HG02885 (cell line): Measurements from ENCODE around the gene TMEM82.

Experiments
- ATAC-seq: cut with Tn5 transposase; IDR thresholded peaks from one replicate; pipeline ENCODE4 v1.9.1; 2021; ENCODE audit warnings: mild to moderate bottlenecking; ENCODE audit not compliant: unreplicated experiment, poor library complexity

The TMEM82 gene

DNA sequence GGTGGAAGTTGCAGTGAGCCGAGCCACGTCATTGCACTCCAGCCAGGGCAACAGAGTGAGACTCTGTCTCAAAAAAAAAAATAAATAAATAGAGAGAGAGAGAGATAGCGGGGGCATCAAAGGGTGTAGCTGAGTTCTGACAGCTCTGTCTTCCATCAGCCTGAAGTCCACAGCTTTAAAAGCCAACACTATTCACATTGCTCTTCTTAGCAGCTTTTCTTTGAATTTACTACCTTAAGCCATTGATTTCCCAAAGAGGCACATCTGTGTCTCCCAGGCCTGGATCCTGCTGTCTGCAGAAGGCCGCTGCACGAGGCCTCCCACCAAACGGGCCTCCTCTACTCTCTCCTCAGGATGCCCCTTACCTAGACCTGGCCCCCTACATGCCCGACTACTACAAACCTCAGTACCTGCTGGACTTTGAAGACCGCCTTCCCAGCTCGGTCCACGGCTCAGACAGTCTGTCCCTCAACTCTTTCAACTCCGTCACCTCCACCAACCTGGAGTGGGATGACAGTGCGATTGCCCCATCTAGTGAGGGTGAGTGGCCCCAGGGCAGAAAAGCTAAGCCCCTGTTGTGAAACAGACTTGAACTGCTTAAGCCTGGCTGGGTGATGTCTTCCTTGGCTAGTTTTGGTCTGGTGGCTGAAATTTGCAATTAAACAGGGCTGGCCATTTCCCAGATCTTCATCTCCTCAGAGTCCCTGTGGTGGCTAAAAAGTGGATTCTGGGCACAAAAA, 22.7 kb upstream of the TMEM82 start:
- ATAC-seq = no peak

GRCh38 chr1:15720861-15721260, 21.4 kb upstream of the TMEM82 start:
- ATAC-seq = no peak

DNA sequence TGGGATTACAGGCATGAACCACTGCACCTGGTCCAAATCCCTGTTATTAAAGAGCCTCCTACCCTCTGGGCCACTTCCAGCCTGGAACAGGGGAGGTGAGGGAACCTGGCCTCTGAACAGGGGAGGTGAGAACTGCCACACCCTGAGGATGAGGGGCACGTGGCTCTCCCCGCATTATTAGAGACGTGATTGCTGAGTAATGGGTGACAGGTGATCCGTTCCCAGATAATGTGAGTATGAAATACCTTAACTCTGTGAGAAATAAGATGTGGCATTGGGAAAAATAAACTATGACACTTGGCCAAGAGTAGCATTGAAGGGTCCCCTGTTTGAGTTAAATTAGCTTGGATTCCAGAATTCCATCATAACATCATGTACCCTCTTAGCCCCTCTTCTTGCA, 19.9 kb upstream of the TMEM82 start:
- no peak for ATAC-seq

DNA sequence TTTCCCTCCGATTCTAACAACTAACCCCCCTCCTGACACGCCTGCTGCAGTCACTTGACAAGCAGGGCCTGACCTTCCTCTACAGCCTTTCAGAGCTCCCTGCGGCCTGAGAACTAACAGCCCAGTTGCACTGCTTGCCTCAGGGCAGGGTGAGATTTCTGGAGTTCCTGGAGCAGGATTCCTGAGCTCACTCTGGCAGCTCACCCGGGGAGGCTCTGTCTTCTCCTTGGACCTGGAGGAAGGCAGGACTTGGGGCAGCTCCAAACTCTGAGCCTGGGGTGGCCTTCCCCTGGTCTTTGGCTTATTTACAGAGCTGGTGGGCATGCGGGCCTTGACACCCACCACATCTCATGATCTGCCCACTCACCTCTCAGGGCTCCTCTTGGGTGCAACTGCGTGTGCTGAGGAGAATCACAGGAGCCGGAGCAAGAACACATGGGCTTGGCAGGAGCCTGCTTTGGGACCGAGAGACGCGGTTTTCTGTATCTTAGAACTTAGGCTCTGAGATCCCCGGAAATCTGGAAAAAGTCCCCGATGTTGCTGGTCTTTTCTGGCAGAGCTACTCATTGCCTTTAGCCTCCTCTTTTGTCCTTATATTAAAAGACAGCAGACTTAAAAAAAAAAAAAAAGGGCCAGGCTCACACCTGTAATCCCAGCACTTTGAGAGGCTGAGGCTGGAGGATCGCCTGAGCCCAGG, 19.3 kb upstream of the TMEM82 start:
- ATAC-seq = no peak

- no peak for ATAC-seq
Observed at GRCh38 chr1:15723631-15724246, 18.6 kb upstream of the TMEM82 start.

DNA sequence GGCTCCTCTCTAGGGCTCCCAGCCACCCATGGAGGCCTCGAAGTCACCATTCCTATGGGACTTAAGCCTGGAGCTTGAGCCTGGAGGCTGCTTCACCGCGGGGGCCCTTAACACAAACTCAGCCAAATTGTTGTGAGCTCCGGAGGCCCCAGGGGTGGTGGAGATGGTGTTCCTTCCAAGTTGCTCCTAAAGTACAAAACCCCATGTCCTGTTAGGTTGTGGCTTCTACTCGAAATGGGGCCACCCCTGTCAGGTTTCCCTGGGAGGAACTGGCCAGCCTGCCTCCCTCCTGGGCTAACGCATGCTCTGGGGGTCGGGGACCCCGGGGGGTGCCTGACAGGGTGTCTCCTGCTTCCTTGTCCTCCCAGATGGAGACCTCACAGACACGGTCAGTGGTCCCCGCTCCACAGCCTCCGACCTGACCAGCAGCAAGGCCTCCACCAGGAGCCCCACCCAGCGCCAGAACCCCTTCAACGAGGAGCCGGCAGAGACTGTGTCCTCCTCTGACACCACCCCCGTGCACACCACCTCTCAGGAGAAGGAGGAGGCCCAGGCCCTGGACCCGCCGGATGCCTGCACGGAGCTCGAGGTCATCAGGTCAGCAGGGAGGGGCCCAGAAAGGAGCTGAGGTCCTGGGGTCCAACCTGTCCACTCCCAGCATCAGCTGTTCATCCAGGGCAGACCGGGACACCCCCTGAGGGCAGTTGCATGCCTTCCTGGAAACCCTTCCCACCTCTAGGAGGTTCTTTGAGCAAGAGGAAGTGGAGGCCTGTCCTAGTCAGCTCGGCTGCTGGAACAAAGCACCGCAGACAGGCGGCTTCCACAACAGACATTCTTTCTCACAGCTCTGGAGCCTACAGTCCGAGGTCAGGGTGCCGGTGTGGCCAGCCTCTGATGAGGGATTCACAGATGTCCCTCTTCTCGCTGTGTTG, 17.1 kb upstream of the TMEM82 start:
- ATAC-seq = no peak

DNA sequence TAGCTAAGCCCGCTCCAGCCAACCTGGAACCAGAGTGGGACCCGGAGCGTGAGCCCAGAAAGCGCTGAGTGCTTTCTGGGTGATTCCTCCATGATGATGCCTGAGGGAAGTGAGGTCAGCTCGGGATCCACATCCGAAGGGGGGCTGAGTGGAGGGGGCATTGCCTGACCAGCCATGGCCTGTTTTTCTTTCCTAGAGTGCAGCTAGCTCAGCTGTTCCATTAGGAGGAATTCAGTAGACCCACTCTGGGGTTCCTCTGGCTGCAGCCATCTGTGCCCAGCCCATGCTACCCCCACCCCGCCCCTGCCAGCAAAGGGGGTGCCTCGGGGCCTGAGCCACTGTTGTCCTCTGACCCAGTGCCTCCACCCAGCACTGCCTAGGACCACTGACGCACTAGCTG, 15.8 kb upstream of the TMEM82 start:
- no peak for ATAC-seq

GRCh38 chr1:15727021-15727420, 15.3 kb upstream of the TMEM82 start:
- ATAC-seq = no peak

DNA sequence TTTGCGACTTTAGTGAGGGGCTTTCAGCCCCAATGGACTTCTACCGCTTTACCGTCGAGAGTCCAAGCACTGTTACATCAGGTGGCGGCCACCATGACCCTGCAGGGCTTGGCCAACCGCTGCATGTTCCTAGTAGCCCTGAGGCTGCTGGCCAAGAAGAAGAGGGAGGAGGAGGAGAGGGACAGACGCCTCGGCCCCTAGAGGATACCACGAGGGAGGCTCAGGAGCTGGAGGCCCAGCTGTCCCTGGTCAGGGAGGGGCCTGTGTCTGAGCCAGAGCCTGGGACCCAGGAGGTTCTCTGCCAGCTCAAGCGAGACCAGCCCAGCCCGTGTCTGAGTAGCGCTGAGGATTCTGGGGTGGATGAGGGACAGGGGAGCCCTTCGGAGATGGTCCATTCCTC, 14.9 kb upstream of the TMEM82 start:
- no peak for ATAC-seq

DNA sequence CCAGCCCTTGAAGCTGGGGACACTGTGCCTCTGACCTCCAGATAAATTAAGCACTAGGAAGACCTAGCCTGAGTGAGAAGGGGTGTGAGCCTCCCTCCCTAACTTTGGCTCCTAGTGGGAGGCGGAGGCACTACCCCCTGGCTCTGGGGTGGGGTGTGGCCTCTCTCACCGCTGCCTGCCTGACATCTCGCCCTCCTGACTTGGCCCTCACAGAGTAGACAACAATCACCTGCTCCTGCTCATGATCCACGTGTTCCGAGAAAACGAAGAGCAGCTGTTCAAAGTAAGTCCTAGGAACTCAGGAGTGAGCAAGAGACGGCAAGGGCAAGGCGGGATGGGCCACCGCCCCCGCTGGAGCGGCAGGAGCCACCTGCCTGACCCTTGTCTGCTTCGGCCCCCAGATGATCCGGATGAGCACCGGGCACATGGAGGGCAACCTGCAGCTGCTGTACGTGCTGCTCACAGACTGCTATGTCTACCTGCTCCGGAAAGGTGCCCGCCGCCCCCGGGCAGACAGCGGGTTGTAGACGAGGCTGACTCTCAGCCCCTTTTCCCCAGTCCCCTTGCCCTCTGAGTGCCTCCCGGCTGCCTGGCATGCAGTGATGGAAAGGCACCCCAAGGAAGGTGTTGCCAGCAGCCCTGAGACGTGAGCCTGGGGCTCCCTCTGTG, 14.3 kb upstream of the TMEM82 start:
- ATAC-seq = no peak

DNA sequence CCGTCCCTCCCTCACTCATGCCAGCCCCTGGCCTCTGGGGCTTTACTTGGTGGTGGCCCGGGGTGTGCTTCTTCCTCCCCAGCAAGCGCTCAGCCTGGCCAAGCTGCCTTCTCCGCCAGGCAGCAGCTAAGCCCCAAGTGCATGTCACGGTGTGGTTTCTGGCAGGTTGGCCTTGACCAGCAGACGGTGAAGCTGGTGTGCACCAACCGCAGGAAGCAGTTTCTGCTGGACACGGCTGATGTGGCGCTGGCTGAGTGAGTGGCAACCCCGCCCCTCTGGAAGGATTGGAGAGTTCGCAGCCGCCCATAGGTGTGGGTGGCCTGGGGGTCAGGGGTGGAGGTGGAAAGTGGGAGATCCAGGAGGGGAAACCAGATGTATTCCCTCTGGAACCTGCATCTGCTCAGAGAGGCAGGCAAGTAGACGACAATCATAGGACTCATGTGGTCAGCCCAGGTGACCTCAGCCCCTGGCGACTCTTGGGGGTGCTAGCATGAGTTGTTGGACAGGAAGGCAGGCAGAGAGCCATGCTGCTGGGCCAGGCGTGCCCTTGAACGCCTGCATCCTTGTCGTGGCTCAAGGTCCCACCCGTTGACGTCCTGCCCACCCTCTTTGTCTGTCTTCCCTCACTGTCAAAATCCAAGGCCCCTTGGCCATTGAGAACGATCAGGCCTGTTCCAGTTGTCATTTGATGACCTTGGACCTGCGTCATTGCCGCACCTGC, 13.2 kb upstream of the TMEM82 start:
- ATAC-seq = no peak

- no peak for ATAC-seq
Observed at GRCh38 chr1:15730423-15730822, 11.9 kb upstream of the TMEM82 start.

GRCh38 chr1:15730936-15731335, 11.4 kb upstream of the TMEM82 start:
- no peak for ATAC-seq

DNA sequence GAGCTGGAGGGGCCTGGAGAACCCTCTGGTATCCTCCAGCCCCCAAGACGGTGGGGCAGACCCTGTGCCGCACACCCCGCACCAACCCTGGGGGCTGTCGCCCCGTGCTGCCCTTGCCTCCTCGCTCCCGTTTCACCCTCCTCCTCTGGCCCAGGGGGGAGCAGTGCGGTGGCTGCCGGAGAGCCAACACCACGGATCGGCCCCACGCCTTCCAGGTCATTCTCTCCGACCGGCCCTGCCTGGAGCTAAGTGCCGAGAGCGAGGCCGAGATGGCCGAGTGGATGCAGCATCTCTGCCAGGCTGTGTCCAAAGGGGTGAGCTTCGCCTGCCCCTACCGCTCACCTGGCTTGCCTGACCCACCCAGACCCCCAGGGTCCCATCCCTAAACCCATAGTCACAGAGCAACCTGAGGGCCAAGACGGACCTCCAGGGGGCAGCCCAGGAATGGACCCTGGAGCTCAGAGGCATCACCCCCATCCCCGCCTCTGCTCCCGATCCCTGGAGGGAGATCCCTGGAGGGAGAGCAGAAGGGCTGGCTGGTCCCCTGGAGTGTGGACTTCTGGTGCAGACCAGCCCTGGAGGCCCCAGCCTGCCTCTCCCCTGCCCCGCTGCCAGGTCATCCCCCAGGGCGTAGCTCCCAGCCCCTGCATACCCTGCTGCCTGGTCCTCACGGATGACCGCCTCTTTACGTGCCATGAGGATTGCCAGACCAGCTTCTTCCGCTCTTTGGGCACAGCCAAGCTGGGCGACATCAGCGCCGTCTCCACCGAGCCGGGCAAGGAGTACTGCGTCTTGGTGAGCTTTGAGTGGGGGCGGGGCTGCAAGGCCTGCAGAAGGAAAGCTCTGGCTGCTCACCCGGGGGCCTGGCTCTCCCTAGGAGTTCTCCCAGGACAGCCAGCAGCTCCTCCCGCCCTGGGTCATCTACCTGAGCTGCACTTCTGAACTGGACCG, 10.3 kb upstream of the TMEM82 start:
- no peak for ATAC-seq

GRCh38 chr1:15732686-15733081, 9.6 kb upstream of the TMEM82 start:
- no peak for ATAC-seq

DNA sequence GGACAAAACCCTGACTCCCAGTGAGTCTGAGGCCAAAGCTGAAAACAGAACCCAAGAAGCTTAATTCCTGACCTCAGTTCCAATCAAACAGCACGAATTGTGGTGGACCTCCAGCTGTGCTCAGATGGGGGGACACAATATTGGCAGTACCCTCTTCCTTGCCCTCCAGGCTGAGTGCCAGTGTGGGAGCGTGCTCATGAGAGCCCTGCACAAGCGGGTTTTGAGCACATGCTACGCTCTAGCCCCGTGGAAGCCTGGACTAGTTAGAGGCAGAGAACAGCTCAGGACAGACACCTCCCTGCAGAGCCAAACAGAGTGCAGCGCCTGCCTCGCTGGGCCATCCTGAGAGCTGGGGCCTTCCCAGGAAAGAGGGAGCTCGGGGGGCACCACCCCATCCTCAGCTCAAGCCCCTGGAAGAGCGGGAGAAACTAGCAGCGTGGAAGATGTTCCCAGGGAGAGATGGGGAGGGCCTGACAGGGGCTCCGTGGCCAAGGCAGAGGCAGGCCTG, 9.0 kb upstream of the TMEM82 start:
- ATAC-seq = no peak

GRCh38 chr1:15733726-15734226, 8.5 kb upstream of the TMEM82 start:
- no peak for ATAC-seq

DNA sequence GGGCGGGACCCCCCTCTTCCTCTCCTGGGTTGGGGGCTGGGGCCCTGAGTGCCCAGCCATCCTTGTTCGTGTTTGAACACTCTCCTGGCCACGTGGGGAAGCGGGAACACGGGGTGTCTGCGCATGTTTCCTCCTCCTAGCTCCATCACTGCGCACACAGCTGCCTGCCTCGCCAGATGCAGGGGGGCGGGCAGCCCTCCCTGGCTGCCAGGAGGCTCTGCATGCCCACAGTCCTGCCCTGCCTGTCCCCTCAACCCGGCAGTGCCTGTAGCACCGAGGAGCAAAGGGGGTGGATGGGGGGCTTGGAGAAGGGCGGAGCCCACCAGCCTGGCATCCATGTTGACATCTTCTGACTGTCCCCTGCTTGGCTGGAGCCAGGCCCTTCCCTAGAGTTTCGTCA, 8.0 kb upstream of the TMEM82 start:
- no peak for ATAC-seq
